Measurements from ENCODE around the gene PRR3.

Gene PRR3

GRCh38 chr6:30541515-30542403 is 15.3 kb upstream of the PRR3 start:
- peak; percentile 78 for DNase-seq

- DNase-seq = no peak
These were observed 14.7 kb upstream of the PRR3 start for GRCh38 chr6:30542404-30542725.

GRCh38 chr6:30542915-30543314 is 14.2 kb upstream of the PRR3 start:
- no peak for DNase-seq

GRCh38 chr6:30543821-30544220 is 13.3 kb upstream of the PRR3 start:
- DNase-seq = no peak

- DNase-seq = peak; percentile 72
These were observed 12.3 kb upstream of the PRR3 start for GRCh38 chr6:30544666-30545272.

- DNase-seq = no peak
These were observed 9.6 kb upstream of the PRR3 start for GRCh38 chr6:30547454-30547853.

GRCh38 chr6:30548375-30548774 is 8.7 kb upstream of the PRR3 start:
- no peak for DNase-seq

GRCh38 chr6:30554404-30554803 is 2.7 kb upstream of the PRR3 start:
- DNase-seq = no peak

- peak; percentile 22 for DNase-seq
These were observed 1.9 kb upstream of the PRR3 start for GRCh38 chr6:30554962-30555815.

- no peak for DNase-seq
These were observed 1.4 kb upstream of the PRR3 start for GRCh38 chr6:30555816-30556065.

GRCh38 chr6:30556066-30556905 is 809 bp upstream of the PRR3 start, which contains the start of gene GNL1:
Gene GNL1, minus strand, starts transcription at chr6:30556489. Its CDS starts 286 bp downstream, at chr6:30556203.
- DNase-seq = peak; percentile 84

- DNase-seq = no peak
These were observed 537 bp downstream of the PRR3 start for GRCh38 chr6:30557683-30557981.

- DNase-seq = no peak
These were observed 3.8 kb downstream of the PRR3 start for GRCh38 chr6:30560930-30561329.

GRCh38 chr6:30562470-30563425 is 5.7 kb downstream of the PRR3 start:
- DNase-seq = no peak

GRCh38 chr6:30564114-30564513 is 7.0 kb downstream of the PRR3 start:
- no peak for DNase-seq

GRCh38 chr6:30565772-30566171 is 8.7 kb downstream of the PRR3 start:
- no peak for DNase-seq

- no peak for DNase-seq
These were observed 11.2 kb downstream of the PRR3 start for GRCh38 chr6:30568245-30568644.

- no peak for DNase-seq
These were observed 13.2 kb downstream of the PRR3 start for GRCh38 chr6:30570263-30570662.

GRCh38 chr6:30570740-30571074 is 13.6 kb downstream of the PRR3 start:
- no peak for DNase-seq

- peak; percentile 96 for DNase-seq
These were observed 14.1 kb downstream of the PRR3 start, which contains the start of gene ABCF1 for GRCh38 chr6:30571075-30571761. Gene ABCF1, plus strand, starts transcription at chr6:30571442. Its CDS starts 46 bp downstream, at chr6:30571488.

GRCh38 chr6:30571762-30572082 is 14.6 kb downstream of the PRR3 start:
- no peak for DNase-seq
